HepG2 (cell line): ENCODE data around the gene TNXB. TPM values are rescaled to one million over a fixed set of nuclear protein-coding genes. Genes with fewer than 3 reads are reported as not detected.

Experiments
- ATAC-seq: fragments of 200-7000 bp; cut with Tn5 transposase; 3 replicates; pipeline ENCODE4 v1.9.1; 2020; ENCODE audit warnings: mild to moderate bottlenecking, moderate library complexity
- BruUV-seq: library from RNA; stranded (reverse); fragments of 400-500 nt; replicated peaks from 2 replicates; lab custom pipeline; 2021; lab: Mats Ljungman, UMichigan
- CTCF ChIA-PET: fragments of 300-600 bp; formaldehyde crosslinking; extraction: SDS; loops from one replicate; lab custom pipeline; 2021; ENCODE audit warnings: low total read pairs, inconsistent platforms, low intra/inter-chr PET ratio; lab: Yijun Ruan, JAX
- POLR2A ChIA-PET: fragments of 350-600 bp; sonication (Branson Sonifier 250); formaldehyde crosslinking; loops from one replicate; lab custom pipeline; 2020; ENCODE audit warnings: antibody characterized with exemption, inconsistent platforms; lab: Yijun Ruan, JAX
- DNase-seq: peaks from one replicate; pipeline ENCODE4 v3.0.0-alpha.2; 2015; ENCODE audit warnings: low spot score
- FAIRE-seq: peaks from 3 replicates; lab custom pipeline; 2011; peaks lifted over from hg19 to GRCh38; lab: Jason Lieb, UNC
- H2AFZ ChIP-seq: one replicate; pipeline ENCODE4 v1.6.1; 2011; ENCODE audit warnings: low read length, inconsistent platforms
- H3K27ac ChIP-seq: fragments of 300-600 bp; 3 replicates; pipeline ENCODE4 v1.8.0; 2011; ENCODE audit warnings: mixed run types, mild to moderate bottlenecking, mixed read lengths, low read length, inconsistent platforms; ENCODE audit not compliant: insufficient read depth; ENCODE audit errors: extremely low read length
- H3K27me3 ChIP-seq, 2 experiments: fragments of 200-600 bp in 1 of 2; 2 replicates in 1 of 2; 3 replicates in 1 of 2; pipeline versions ENCODE4 v1.6.0 to v1.8.0; 2011; ENCODE audit warnings: low read length in 2 of 2, mild to moderate bottlenecking in 2 of 2, moderate library complexity in 2 of 2, inconsistent platforms in 1 of 2; ENCODE audit not compliant: insufficient read depth in 2 of 2, control insufficient read depth in 1 of 2
- H3K36me3 ChIP-seq, 2 experiments: fragments of 200-600 bp in 1 of 2; replicated peaks in 1 of 2; 2 replicates in 1 of 2; 3 replicates in 1 of 2; pipeline versions ENCODE4 v1.5.1 to v1.8.0; 2011; ENCODE audit warnings: low read length in 2 of 2, inconsistent platforms in 1 of 2; ENCODE audit not compliant: insufficient read depth in 2 of 2, control insufficient read depth in 1 of 2
- H3K4me1 ChIP-seq: 2 replicates; pipeline ENCODE4 v1.5.1; 2012; ENCODE audit warnings: low read length, inconsistent platforms; ENCODE audit not compliant: insufficient read depth
- H3K4me2 ChIP-seq: 2 replicates; pipeline ENCODE4 v1.6.0; 2011; ENCODE audit warnings: low read depth, low read length, inconsistent platforms
- H3K4me3 ChIP-seq, 3 experiments: fragments of 200-600 bp in 1 of 3; sonication (generic), shearing (Covaris generic) in 1 of 3; replicated peaks in 1 of 3; 2 replicates each; pipeline ENCODE4 v1.5.1; 2011 to 2016; ENCODE audit warnings: low read length in 3 of 3, inconsistent platforms in 2 of 3, low read depth in 2 of 3, mild to moderate bottlenecking in 2 of 3, control low read depth in 1 of 3, mixed read lengths in 1 of 3; ENCODE audit not compliant: insufficient read depth in 1 of 3
- H3K79me2 ChIP-seq: one replicate; pipeline ENCODE4 v1.6.1; 2011; ENCODE audit warnings: low read length, inconsistent platforms; ENCODE audit not compliant: insufficient read depth
- H3K9ac ChIP-seq: 2 replicates; pipeline ENCODE4 v1.6.0; 2011; ENCODE audit warnings: mild to moderate bottlenecking, low read depth, low read length, inconsistent platforms; ENCODE audit not compliant: insufficient read depth
- H3K9me3 ChIP-seq: 2 replicates; pipeline ENCODE4 v1.5.1; 2012; ENCODE audit warnings: mild to moderate bottlenecking, low read length
- H4K20me1 ChIP-seq: 2 replicates; pipeline ENCODE4 v1.6.0; 2011; ENCODE audit warnings: inconsistent platforms, mild to moderate bottlenecking, low read length, moderate library complexity; ENCODE audit not compliant: insufficient read depth
- MAX ChIP-seq: IDR thresholded peaks from 2 replicates; pipeline ENCODE4 v1.6.1; 2012; ENCODE audit warnings: inconsistent platforms
- MXD1 ChIP-seq: sonication (generic); formaldehyde crosslinking; IDR thresholded peaks from 2 replicates; pipeline ENCODE4 v1.4.0; 2020; ENCODE audit warnings: mild to moderate bottlenecking, missing genetic modification reagents
- PRDM15 ChIP-seq: sonication (generic); formaldehyde crosslinking; IDR thresholded peaks from 2 replicates; pipeline ENCODE4 v1.4.0; 2020; ENCODE audit warnings: missing genetic modification reagents
- UBTF ChIP-seq: sonication (generic); formaldehyde crosslinking; IDR thresholded peaks from 2 replicates; pipeline ENCODE4 v1.4.0; 2020; ENCODE audit warnings: mild to moderate bottlenecking, missing genetic modification reagents
- ZNF710 ChIP-seq: sonication (generic); formaldehyde crosslinking; IDR thresholded peaks from 2 replicates; pipeline ENCODE4 v1.5.0; 2020; ENCODE audit warnings: mild to moderate bottlenecking, missing genetic modification reagents, borderline replicate concordance
- ZNF883 ChIP-seq: sonication (generic); formaldehyde crosslinking; IDR thresholded peaks from 2 replicates; pipeline ENCODE4 v1.5.1; 2020; ENCODE audit warnings: mild to moderate bottlenecking, missing genetic modification reagents; ENCODE audit errors: not compliant biosample characterization
- WGBS: methylation state at CpG from one replicate; pipeline ENCODE4 v1.1.6; 2017; ENCODE audit warnings: low lambda C conversion rate; 5-methylcytosine and 5-hydroxymethylcytosine counted together
- in situ Hi-C: cut with HindIII; loops from 2 replicates; pipeline ENCODE4 v1.10.0; 2017; ENCODE audit warnings: low pct_unique_long_range_greater_than_20kb; ENCODE audit not compliant: extremely low pct_ligation_motif_present
- intact Hi-C: fragments of 100-400 bp; cut with micrococcal nuclease; formaldehyde crosslinking; loops from one replicate; pipeline ENCODE4 v1.10.0; 2022; ENCODE audit not compliant: unreplicated experiment
- polyA plus RNA-seq, 8 experiments: library from polyadenylated mRNA; depleted of rRNA in 3 of 8; stranded (reverse) in 7 of 8; unstranded in 1 of 8; fragments of >200 nt; fragmentation: Illumina TruSeq in 4 of 8; extraction: Trizol in 4 of 8; gene quantifications; 2 replicates each; pipeline versions ENCODE4 v1.2.1 to v1.2.3, GENCODE V29; 2011 to 2016; ENCODE audit warnings: low read depth in 4 of 8, missing spikeins in 1 of 8, mixed read lengths in 1 of 8; ENCODE audit not compliant: insufficient read depth in 1 of 8
- total RNA-seq, 5 experiments: library from RNA; depleted of rRNA; stranded (reverse); fragments of >200 nt; fragmentation: Illumina TruSeq; extraction: Trizol; gene quantifications; 2 replicates each; pipeline ENCODE4 v1.2.3, GENCODE V29; 2016; ENCODE audit warnings: low read depth in 1 of 5

The TNXB gene
- total and polyA plus RNA-seq, 2 of the 13 experiments (the other 11 are each of a cell fraction or from before 2014, with no cell fraction given): 1.6 to 2.7 TPM

GRCh38 chr6:32046450-32047083 lies 62.6 kb downstream of the TNXB start:
- Histone ChIP-seq H2AFZ (no peak overlapping the region), H4K20me1 (no peaks in the 10 kb centered on the region), H3K27me3 (peaks cover 9 to 17% of the 10 kb centered on the region in 2 experiments; a peak in 3 of 5 replicates), H3K4me3 (no peak overlapping the region; a peak in 1 of 6 replicates), H3K9ac (no peak overlapping the region), H3K9me3 (no peaks in the 10 kb centered on the region), H3K4me1 (peaks cover 39% of the 10 kb centered on the region), H3K36me3 (no peaks in the 10 kb centered on the region), H3K79me2 (no peaks in the 10 kb centered on the region), H3K4me2 (peak overlapping the region; percentile 74; the same call in 1 of the 2 replicates), H3K27ac (no peak overlapping the region)
- POLR2A ChIA-PET: interaction anchor here (1.4 kb wide), 1 partner anchor 924 kb away, joined by 3 read pairs; no protein-coding TSS in a partner anchor
- no peak for TF ChIP-seq PRDM15 (CRISPR knock-in tag)
- TF ChIP-seq MAX: peak; percentile 38; the same call in 1 of the 2 replicates
- peak; percentile 16; the same call in 1 of the 2 replicates for TF ChIP-seq UBTF
- TF ChIP-seq ZNF883 (CRISPR knock-in tag): no peak
- 0 out of 2 replicates have a peak, but pooled peaks have one; percentile 40 for TF ChIP-seq MXD1 (CRISPR knock-in tag)
- 0 out of 2 replicates have a peak, but pooled peaks have one; percentile 24 for TF ChIP-seq ZNF710
- peak; percentile 31 for DNase-seq
- in situ Hi-C loops (no loop called here), intact Hi-C loops (no loop called here)
- ATAC-seq: peak; percentile 10
- WGBS: 30% methylated on average over 14 of the region's 14 CpGs
- FAIRE-seq: no peak
- CTCF ChIA-PET: no interaction called here
- BruUV-seq: no TSS peak
